ENCODE measurements around the gene PPM1G.
A peak's percentile ranks its signal among the peaks of the same experiment; 100 is the strongest.
"Not testable (repeated sequence)": the region's sequence is repeated elsewhere in the genome, so short reads cannot be mapped to it uniquely, and the experiment has no call there.

PPM1G gene

DNA sequence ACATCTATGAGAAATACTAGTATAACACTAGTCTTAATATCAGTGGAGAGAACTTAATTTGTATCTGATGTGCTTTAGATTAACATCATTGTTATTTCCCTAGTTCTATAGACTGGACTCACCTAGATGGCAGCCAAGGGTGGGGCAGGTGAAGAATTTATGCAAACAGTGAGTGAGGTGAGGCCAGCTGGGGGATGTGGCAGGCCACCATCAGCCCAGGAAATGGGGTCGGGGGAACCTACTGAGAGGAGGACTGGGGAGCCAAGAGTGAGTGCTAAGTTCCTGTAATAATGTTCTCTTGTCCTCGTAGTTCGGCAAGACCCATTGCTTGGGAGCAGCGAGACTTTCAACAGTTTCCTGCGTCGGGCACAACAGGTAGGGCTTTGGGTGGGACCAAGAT lies 36.5 kb downstream of the PPM1G start:
- DNase-seq = no peak

DNA sequence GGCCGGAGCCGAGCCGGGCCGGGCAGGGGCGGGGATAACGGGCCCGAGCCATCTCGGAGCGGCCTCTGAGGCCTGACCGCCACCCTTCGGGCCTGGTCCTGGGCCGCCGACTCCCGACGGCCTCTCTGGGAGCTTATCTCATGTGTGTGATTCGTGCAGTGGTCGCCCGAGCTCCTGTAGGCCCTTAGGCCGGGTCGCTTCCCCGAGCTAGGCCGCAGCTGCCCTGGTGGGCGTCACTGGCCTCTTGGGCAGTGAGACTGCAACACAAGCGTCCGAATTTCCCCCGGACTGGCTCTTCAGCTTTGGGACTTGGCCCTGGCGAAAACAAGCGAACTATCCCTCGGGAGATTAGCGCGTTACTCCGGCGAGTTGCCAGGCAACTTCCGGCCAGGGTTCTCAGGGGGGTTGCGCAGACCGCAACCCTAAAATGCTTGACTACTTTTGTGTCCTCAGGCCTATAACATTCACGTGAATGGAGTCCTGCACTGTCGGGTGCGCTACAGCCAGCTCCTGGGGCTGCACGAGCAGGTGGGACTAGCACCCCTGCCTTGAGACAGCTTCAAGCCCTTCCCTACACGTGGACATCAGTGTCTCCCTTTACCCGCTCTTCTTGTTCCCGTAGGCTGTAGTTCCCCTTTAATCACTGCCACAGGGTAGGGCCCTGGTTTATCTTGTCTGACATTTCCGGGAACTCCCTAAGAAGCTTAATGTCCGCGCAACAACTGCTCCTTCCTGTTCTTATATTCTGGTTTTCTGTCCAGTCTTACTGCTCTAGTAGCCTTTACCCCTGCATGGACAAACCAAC lies 38.4 kb downstream of the PPM1G start:
- no peak for DNase-seq

DNA sequence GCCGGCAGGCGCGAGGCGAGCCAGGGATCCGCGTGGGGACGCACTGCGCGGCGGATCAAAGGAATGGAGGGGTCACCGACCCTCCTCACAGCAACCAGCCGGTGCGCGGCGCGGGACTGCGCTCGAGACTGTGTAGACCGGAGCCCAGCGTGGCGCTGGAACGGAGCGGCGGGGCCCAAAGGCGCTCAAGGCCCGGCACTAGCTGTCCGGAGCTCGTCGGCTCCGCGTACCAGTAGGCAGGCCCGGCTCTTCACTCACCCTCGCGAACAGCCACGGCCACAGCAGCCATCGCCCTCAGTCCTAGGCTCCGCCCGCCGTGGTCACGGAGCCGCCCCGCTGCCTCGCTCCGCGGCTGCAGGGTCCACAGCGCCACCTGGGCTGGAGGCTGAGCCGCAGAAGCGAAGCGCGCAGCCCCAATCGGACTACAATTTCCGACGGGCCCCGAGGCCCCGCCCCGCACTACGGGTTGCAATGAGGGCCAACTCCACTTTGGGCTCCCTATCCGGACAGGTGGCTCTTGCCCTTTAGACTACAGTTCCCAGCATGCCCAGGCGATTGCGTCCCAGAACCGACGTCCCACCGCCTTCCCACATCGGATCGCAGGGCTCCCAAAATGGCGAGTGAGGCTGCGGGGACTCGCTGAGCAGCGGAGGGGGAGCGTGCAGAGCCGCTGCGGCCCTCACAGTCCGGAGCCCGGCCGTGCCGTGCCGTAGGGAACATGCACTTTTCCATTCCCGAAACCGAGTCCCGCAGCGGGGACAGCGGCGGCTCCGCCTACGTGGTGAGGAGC lies 39.2 kb downstream of the PPM1G start, which contains the start of the genes EIF2B4 and SNX17:
Gene EIF2B4 (minus strand): TSS at position 313 of the 790 bp plus-strand sequence. CDS start 24 bp downstream, at position 289.
Gene SNX17 (plus strand): TSS at position 591 of the 790 bp plus-strand sequence. CDS start 128 bp downstream, at position 719.
- DNase-seq = peak; percentile 98

DNA sequence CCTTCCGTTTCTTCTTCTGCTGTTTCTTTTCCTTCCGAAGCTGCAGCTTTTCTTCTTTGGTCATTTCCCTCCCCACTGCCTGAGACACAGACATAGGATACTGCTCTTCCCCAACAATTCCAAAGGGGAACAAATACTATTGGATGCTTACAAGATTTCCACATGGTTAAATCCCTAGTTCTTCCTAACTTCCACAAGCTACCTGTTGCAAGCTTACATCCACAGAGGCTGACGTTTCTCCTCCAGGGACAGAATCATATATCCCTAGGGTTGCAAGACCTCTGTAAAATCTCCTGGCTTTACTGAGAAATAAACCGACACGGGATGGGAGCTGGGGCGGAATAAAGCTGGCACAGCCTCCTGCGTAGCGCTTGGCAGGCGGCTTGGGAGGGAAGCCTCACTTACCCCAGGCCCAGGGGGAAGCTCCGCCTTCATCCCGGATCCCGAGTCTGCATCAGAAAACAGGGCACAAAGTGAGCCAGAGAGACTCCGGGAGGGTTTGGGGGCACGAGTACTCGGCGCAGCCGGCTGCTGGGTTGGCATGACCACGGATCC lies 39.8 kb downstream of the PPM1G start:
- no peak for DNase-seq

DNA sequence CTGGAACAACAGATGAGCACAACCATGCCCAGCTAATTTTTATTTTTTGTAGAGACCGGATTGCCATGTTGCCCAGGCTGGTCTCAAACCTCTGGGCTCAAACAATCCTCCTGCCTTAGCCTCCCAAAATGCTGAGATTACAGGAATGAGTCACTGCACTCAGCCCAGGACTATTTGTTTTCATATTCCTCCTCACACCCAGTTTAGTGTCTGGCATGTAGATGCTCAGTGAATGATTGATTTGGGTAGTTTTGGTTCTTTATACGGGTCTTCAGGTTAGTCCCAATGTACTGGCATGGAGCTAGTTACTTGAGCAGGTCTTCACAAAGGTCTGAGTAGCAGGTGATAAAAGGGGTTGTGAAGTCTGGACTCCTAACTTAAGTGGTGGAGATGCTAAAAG lies 45.5 kb downstream of the PPM1G start:
- DNase-seq = no peak

DNA sequence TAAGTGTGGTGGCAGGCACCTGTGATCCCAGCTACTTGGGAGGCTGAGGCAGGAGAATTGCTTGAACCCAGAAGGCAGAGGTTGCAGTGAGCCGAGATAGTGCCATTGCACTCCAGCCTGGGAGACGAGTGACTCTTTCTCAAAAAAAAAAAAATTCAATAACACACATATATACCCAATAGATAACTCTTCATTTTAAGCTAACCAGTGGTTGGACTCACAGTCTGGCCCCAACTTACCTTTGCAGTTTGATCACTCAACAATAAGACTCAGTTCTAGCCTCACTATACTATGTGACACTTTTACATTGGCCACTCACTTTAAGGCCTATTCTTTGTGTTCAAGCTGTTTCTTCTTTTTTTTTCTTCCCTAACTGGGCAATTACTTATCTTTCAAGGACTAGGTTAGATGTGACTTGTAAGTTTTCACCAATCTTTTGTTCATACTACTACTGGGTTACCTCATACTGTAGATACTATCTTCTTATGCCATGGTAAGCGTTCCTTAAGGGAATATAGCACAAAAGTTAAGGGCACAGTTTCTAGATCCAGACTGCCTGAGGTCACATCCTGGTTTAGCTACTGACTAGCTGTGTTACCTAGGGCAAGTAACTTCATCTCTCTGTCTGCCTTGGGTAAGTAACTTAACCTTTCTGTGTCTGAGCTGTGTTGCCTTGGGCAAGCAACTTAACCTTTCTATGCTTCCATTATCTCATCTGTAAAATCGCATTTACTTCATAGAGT lies 46.5 kb downstream of the PPM1G start:
- DNase-seq = no peak

DNA sequence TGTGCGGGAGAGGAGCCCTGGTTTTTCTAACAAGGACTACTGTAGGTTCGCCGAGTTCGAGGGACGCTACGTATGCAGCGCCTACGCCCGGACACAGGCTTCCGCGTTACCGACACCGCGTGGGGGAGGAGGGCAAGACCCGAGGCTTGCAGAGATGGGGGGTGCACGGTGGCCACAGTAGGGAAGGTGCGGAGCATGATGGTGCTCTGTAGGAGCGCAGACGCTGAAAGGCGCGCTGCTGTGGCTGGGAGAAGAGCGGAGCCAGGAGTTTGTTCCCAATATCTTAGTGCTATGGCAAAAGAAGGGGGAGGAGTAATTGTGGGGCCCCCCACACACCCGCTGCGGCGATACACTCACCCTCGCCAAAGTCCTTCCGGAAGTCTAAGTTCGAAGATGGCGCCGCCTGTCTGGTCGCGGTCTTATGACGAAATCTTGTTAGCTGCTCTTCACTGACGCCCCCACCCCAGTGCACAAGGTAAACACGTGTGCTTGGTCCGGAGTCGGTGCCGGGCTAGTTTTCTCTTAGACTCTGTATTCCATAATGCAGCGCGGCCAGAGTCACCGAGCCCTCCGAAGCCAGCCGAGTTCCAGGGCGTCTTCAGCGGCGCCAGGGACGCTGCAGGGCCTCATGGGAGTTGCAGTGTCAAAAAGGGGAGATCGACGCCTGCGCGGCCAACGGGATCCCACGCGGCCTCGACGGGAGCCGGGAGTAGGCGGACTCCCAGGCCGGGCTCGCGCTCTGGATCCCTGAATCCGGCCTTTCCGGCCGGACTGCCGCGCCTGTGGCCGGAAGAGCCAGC lies 52.8 kb downstream of the PPM1G start, which contains the start of gene GTF3C2:
Gene GTF3C2 (minus strand): TSS at position 383 of the 800 bp plus-strand sequence. CDS start 13,210 bp downstream, outside the sequence.
- DNase-seq = peak; percentile 97

DNA sequence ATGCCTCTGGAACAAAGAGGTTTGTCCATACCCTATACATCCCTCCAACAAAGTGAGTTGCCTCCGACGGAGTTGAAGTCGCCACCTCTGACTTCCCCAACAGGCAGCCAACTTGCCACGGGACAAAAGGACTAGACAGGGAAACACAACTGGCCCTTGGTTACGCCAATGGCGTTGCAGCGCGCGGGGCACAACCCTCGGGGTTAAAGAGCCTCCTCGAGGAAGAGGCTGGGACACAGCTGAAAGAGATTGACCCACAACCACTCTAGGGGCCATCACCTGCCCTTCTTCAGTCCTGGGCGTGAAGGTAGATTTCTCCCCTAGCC lies 53.4 kb downstream of the PPM1G start:
- peak; percentile 5 for DNase-seq

DNA sequence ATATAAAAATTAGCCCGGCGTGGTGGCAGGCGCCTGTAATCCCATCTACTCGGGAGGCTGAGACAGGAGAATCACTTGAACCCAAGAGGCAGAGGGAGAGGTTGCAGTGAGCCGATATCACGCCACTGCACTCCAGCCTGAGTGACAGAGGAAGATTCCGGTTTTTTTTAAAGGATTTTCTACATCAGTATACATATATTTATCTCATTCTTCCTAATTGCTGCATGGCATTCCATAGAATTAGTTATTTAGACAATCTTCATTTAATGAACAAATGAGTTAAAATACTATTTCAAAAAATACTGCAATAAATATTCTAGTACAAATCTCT lies 54.8 kb downstream of the PPM1G start:
- DNase-seq = no peak

DNA sequence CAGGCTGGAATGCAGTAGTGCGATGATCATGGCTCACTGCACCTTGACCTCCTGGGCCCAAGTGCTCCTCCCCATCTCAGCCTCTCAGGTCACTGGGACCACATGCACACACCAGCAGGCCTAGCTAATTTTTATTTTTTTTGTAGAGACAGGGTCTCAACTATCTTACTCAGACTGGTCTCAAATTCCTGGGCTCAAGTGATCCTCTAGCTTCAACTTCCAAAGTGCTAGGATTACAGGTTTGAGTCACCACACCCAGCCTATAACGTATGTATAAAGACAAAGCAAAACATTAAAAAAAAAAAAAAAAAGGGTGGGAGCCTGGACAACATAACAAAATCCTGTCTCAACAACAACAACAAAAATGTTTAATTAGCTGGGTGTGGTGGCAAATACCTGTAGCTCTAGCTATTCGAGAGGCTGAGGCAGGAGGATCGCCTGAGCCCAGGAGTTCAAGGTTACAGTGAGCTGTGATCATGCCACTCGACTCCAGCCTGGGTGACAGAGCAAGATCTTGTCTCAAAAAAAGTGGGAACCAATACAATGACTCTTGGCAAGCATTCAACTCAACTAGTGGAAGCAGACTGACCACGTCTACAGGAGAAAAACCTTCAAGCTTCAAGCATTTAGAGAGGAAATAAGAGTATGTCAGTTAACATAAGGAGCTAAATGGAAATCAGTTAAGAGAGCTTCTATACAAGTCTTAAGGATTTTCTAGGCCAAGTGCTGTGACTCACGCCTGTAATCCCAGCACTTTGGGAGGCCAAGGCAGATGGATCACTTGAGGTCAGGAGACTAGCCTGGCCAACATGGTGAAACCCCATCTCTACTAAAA lies 55.4 kb downstream of the PPM1G start:
- DNase-seq = no peak

DNA sequence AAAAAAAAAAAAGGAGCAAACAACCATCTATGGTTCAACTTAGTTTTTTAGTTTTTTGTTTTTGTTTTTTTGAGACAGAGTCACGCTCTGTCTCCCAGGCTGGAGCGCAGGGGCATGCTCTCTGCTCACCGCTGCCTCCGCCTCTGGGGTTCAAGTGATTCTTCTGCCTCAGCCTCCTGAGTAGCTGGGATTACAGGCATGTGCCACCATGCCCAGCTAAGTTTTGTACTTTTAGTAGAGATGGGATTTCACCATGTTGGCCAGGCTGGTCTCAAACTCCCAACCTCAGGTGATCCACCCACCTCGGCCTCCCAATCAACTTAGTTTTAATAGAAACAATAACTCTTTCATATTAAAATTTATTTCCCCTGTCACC lies 56.0 kb downstream of the PPM1G start:
- not testable (repeated sequence) for DNase-seq

DNA sequence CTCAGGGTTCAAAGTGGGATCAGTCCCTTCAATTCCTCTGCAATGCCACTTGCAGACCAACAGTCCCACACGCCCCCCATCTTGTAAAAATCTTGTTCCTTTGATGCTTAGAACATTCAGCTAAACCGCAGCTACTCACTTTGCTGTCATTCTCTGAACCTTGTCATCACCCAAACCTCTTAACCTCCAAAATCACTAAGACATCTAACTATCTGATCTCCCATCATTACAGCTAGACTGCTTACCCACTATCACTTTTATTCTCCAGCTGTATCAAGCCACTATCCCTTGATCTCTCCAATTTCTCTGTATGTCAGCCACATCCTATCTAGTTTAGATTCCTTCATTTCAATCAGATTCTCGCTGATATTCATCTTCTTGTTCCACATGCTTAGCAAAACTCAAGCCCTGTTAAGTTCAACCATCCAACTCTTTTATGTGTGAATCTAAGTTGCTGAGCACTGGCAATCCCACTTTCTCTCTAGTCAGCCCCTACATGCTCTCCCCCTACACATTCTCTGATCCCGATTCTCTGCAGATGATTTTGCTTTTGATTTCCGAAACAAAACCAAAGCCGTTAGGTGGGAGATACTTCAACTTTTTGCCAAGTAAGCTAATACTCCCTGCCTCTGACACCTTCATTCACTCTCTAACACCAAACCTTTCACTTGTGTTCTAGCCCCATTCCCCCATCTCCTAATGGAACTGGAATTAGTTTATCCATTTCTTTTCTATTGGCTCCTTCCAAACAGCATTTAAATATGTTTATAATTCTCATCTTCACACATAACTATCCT lies 57.4 kb downstream of the PPM1G start:
- DNase-seq = no peak

DNA sequence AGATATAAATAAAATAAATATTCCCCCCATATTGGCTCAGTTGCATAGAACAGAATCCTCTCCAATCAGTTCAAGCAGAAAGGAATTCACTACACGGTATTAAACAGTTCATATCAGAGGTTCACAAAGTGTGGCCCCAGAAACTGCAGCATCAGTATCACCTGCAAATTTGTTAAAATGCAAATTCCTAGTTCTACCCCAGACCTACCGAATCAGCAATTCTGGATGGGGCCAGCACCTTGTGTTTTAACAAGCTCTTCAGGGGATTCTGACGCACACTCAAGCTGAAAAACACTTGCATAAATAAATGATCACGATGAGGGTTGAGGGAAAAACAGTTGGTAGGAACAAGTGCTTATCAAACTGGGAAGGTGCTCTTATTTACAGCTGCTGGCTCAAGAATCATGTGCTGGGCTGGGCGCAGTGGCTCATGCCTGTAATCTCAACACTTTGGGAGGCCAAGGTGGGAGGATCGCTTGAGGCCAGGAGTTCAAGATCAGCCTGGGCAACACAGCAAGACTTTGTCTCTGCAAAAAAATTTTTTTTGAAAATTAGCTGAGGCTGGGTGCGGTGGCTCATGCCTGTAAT lies 59.2 kb downstream of the PPM1G start:
- no peak for DNase-seq

DNA sequence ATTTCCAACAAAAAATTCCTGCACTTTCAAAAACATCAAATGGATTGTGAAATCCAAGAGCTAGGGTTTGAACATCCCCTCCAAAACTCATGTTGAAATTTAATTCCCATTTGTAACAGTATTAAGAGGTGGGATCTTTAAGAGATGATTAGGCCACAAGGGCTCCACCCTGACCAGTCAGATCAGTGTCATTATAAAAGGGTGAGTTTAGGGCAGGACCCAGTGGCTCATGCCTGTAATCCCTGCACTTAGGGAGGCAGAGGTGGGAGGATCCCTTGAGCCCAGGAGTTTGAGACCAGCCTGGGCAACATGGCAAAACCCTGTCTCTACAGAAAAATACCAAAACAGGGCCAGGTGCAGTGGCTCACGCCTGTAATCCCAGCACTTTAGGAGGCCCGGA lies 61.8 kb downstream of the PPM1G start:
- DNase-seq = no peak

DNA sequence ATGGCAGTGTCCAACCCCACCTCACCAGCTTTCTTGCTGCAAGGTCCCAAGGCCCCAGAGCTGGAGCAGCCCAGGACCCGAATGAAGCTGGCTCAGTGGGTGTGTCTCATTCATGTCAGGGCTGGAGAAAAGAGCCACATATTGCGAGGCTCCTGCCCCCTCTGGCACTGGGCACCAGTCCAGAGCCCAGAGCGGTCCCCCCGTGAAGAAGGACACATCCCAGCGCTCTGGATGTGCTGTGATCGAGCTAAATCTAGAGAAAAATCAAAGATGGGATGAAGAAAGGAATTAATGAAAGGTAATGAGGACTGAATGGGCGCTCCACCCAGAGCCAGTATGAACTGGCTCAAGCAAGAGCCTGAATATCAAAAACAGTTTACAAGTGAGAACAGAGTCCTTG lies 73.2 kb downstream of the PPM1G start:
- DNase-seq = no peak

DNA sequence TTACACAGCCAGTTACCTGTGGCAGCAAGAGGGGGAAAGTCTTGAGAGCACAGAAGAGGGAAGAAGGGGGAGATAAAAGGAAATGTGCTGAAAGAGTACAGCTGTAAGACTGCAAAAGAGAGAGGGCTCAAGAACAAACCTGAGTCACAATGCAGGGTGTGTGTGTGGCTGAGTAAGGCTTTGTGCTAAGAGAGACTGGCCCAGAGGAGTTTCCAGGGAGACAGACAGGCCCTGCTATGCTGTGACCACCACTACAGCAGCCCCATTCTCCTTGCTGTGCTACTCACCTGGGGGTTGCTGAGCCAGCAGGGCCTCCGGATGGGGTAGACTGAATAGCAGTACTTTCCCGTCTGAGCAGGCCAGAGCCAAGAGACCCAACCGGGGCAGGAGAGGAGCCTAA lies 74.1 kb downstream of the PPM1G start:
- DNase-seq = no peak
